ENCODE data around the gene SMARCD2. TPM values are rescaled to one million over a fixed set of nuclear protein-coding genes. Genes with fewer than 3 reads are reported as not detected.

Gene SMARCD2
- total RNA-seq, 1 experiment from 2014 or later, result 98.7 TPM

DNA sequence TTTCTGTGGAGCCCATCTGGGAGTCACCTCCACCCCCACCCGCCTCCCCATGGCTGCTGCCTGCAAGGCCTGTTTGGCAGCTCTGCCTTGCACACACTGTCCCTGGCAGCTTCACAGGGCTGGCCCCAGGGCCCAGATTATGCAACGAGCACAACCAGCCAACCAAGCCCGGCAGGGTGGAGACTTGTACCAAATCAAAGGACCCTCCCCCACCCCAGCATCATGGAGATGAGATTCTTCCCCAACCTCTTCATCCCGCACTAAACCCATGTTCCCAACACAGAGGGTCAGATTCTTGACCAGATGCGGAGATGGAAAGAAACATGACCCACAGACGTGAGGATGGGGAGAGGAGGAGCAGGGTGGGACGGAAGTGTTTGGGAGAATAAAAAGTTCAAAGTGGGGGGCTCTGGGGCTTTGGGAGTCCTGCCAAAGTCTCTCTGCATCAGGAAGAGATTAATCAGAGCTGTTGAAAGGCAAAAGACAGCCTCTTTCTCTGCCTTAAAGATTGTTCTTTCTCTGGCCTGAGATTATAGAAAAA lies 3.8 kb downstream of the SMARCD2 start:
- Histone ChIP-seq H3K4me2 (peak overlapping the region; percentile 88), H4K20me1 (ENCODE audit: insufficient read depth) (peaks cover 9% of the 10 kb centered on the region), H3K9me3 (ENCODE audit: insufficient read depth, low read depth) (no peaks in the 10 kb centered on the region), H3F3A (ENCODE audit: insufficient read depth, low read depth) (peaks cover 22% of the 10 kb centered on the region), H3K27ac (peak overlapping the region; percentile 43; the same call in 1 of the 2 replicates), H3K4me3 (peak overlapping the region; percentile 35; the same call in 1 of the 2 replicates), H3K27me3 (ENCODE audit: insufficient read depth, low read depth) (no peaks in the 10 kb centered on the region), H3K9me2 (ENCODE audit: insufficient read depth) (no peaks in the 10 kb centered on the region), H3K36me3 (ENCODE audit: low read depth) (0 out of 2 replicates have a peak, but pooled peaks cover 6% of the 10 kb centered on the region), H2AFZ (no peak overlapping the region), H3K79me2 (ENCODE audit: low read depth) (peaks cover 61% of the 10 kb centered on the region), H3K4me1 (replicated peaks; ENCODE audit: insufficient read depth) (peaks cover 42% of the 10 kb centered on the region)
- TF ChIP-seq, protein P1, sequence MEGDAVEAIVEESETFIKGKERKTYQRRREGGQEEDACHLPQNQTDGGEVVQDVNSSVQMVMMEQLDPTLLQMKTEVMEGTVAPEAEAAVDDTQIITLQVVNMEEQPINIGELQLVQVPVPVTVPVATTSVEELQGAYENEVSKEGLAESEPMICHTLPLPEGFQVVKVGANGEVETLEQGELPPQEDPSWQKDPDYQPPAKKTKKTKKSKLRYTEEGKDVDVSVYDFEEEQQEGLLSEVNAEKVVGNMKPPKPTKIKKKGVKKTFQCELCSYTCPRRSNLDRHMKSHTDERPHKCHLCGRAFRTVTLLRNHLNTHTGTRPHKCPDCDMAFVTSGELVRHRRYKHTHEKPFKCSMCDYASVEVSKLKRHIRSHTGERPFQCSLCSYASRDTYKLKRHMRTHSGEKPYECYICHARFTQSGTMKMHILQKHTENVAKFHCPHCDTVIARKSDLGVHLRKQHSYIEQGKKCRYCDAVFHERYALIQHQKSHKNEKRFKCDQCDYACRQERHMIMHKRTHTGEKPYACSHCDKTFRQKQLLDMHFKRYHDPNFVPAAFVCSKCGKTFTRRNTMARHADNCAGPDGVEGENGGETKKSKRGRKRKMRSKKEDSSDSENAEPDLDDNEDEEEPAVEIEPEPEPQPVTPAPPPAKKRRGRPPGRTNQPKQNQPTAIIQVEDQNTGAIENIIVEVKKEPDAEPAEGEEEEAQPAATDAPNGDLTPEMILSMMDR (conservative IDR thresholded peaks at IDR 0.05), result no peak
- TF ChIP-seq EZH2 (IDR thresholded peaks at IDR 0.05; ENCODE audit: low read depth), result no peak
- DNase-seq, result peak; percentile 83 to 84
- intact Hi-C loops (cut with micrococcal nuclease; ENCODE audit: unreplicated experiment), result loop anchor here (1.0 kb wide), 1 partner anchor 11 kb away; the partner anchor contains the start of genes FTSJ3 and PSMC5
- TSS peak; percentile 2 for BruUV-seq (replicated peaks)
- CTCF ChIA-PET, result interaction anchor here (0.6 to 1.1 kb wide), 3 partner anchors 11 to 1773 kb away, joined by 3 to 4 read pairs (median 3); no protein-coding TSS in a partner anchor
- POLR2A ChIA-PET (ENCODE audit: unreplicated experiment), result interaction anchor here (0.6 kb wide), 1 partner anchor 10 kb away, joined by 6 read pairs; no protein-coding TSS in a partner anchor

DNA sequence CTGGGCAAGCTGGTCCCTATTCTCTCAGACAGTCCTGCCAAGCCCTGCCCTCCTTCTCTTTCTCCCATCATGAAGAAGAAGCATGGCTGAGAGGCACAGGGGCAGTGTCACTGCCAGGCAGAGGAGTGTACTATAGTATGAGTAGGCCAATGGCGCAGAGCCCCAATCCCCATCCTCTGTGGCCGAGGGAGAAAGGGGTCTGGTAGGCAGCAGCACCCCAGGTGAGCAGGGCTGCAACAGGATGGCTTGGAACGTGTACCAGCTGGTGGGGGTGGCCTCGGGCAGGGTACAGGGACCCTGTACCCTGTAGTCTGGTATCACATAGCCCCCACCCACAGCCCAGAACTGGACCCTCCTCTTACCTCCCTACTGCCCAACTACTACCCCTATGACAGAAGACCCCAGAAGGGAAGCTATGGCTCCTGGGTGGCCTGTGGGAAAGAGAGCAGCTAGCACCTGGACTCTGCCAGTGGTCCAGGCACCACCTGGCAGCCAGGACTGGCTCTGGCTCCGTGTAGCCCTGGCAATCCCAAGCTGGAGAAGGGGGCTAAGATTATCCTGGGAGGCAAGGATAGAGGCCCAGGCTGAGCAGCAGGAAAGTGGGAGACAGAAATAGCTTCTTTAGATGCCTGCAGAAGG lies 4.4 kb downstream of the SMARCD2 start:
- peaks cover 12% of the 10 kb centered on the region for H4K20me1 ChIP-seq (ENCODE audit: insufficient read depth)
- peaks cover 61% of the 10 kb centered on the region for H3K79me2 ChIP-seq (ENCODE audit: low read depth)
- POLR2A ChIA-PET (ENCODE audit: unreplicated experiment), result interaction anchor here (0.6 kb wide), 1 partner anchor 287 kb away, joined by 7 read pairs; no protein-coding TSS in a partner anchor
- no peak overlapping the region for H3K27ac ChIP-seq
- peak overlapping the region; percentile 88 for H3K4me2 ChIP-seq
- H3K9me2 ChIP-seq (ENCODE audit: insufficient read depth), result no peaks in the 10 kb centered on the region
- no peak for TF ChIP-seq EZH2 (IDR thresholded peaks at IDR 0.05; ENCODE audit: low read depth)
- TF ChIP-seq, protein P1 (conservative IDR thresholded peaks at IDR 0.05), result no peak
- no peaks in the 10 kb centered on the region for H3K9me3 ChIP-seq (ENCODE audit: insufficient read depth, low read depth)
- peaks cover 39% of the 10 kb centered on the region for H3K4me1 ChIP-seq (replicated peaks; ENCODE audit: insufficient read depth)
- peaks cover 28% of the 10 kb centered on the region for H3F3A ChIP-seq (ENCODE audit: insufficient read depth, low read depth)
- intact Hi-C loops (cut with micrococcal nuclease; ENCODE audit: unreplicated experiment), result no loop called here
- no peak overlapping the region for H2AFZ ChIP-seq
- no peaks in the 10 kb centered on the region for H3K27me3 ChIP-seq (ENCODE audit: insufficient read depth, low read depth)
- 0 out of 2 replicates have a peak, but pooled peaks cover 6% of the 10 kb centered on the region for H3K36me3 ChIP-seq (ENCODE audit: low read depth)
- no peak overlapping the region for H3K4me3 ChIP-seq
- CTCF ChIA-PET, result interaction anchor here (1.0 to 1.1 kb wide), 2 partner anchors 10 to 36 kb away, joined by 3 read pairs; no protein-coding TSS in a partner anchor
- no peak for DNase-seq
- no TSS peak for BruUV-seq (replicated peaks)

DNA sequence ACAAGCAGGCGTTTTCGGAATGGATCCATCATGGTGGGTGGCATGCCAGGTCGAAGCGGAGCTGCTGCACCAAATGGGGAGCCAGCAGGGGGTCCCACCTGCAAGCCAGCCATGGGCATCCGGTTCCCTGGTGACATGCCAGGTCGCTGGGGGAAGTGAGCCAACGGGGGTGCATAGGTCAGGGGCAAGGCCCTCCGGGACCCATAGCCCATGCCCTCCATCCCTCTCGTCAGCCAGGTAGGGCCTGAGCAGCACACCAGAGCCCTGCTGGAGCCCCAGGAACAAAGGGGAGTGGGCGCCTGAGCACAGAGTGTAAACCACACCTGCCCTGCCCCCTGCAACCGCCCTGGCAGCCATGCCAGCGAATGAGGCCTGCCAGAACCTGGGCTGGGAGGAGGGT lies 5.0 kb downstream of the SMARCD2 start:
- no peak overlapping the region for H3K27ac ChIP-seq

More for the DNA sequence above, 5.0 kb downstream of the SMARCD2 start:
- Histone ChIP-seq H3K27me3 (ENCODE audit: insufficient read depth, low read depth) (no peaks in the 10 kb centered on the region), H2AFZ (no peak overlapping the region), H3K36me3 (ENCODE audit: low read depth) (0 out of 2 replicates have a peak, but pooled peaks cover 6% of the 10 kb centered on the region), H3K4me3 (no peak overlapping the region), H3F3A (ENCODE audit: insufficient read depth, low read depth) (peaks cover 34% of the 10 kb centered on the region), H3K9me3 (ENCODE audit: insufficient read depth, low read depth) (no peaks in the 10 kb centered on the region), H3K4me1 (replicated peaks; ENCODE audit: insufficient read depth) (peaks cover 39% of the 10 kb centered on the region), H3K4me2 (no peak overlapping the region), H4K20me1 (ENCODE audit: insufficient read depth) (peaks cover 12% of the 10 kb centered on the region), H3K79me2 (ENCODE audit: low read depth) (peaks cover 61% of the 10 kb centered on the region), H3K9me2 (ENCODE audit: insufficient read depth) (no peaks in the 10 kb centered on the region)
- DNase-seq, result no peak
- POLR2A ChIA-PET (ENCODE audit: unreplicated experiment), result no interaction called here
- no peak for TF ChIP-seq EZH2 (IDR thresholded peaks at IDR 0.05; ENCODE audit: low read depth)
- no TSS peak for BruUV-seq (replicated peaks)
- intact Hi-C loops (cut with micrococcal nuclease; ENCODE audit: unreplicated experiment), result no loop called here
- CTCF ChIA-PET, result no interaction called here
